Hepatocyte (in vitro differentiated cells): ENCODE measurements around the gene ZBTB4. TPM values are rescaled to one million over a fixed set of nuclear protein-coding genes. Genes with fewer than 3 reads are reported as not detected.

Source experiments
- DNase-seq: peaks from one replicate; pipeline ENCODE4 v3.0.0-alpha.2; 2016; ENCODE audit warnings: low spot score
- H2AFZ ChIP-seq: fragments of 200-600 bp; sonication (generic); 2 replicates; pipeline ENCODE4 v1.6.0; 2016; ENCODE audit warnings: antibody characterized with exemption, mild to moderate bottlenecking
- H3K27ac ChIP-seq: fragments of 200-600 bp; sonication (generic); 2 replicates; pipeline ENCODE4 v1.5.1; 2016; ENCODE audit warnings: mild to moderate bottlenecking
- H3K27me3 ChIP-seq: fragments of 200-600 bp; sonication (generic); 2 replicates; pipeline ENCODE4 v1.6.1; 2016
- H3K36me3 ChIP-seq: fragments of 200-600 bp; sonication (generic); replicated peaks from 2 replicates; pipeline ENCODE4 v1.5.1; 2016; ENCODE audit warnings: low read depth; ENCODE audit not compliant: insufficient read depth
- H3K4me1 ChIP-seq: fragments of 200-600 bp; sonication (generic); 2 replicates; pipeline ENCODE4 v1.5.1; 2016; ENCODE audit warnings: mild to moderate bottlenecking, moderate library complexity; ENCODE audit not compliant: insufficient read depth
- H3K4me2 ChIP-seq: fragments of 200-600 bp; sonication (generic); 2 replicates; pipeline ENCODE4 v1.6.0; 2016
- H3K4me3 ChIP-seq: fragments of 200-600 bp; sonication (generic); 2 replicates; pipeline ENCODE4 v1.5.1; 2016; ENCODE audit warnings: mild to moderate bottlenecking
- H3K79me2 ChIP-seq: fragments of 200-600 bp; sonication (generic); 2 replicates; pipeline ENCODE4 v1.6.0; 2017; ENCODE audit warnings: mild to moderate bottlenecking
- H3K9me2 ChIP-seq: fragments of 200-600 bp; sonication (generic); replicated peaks from 2 replicates; pipeline ENCODE4 v1.6.0; 2017; ENCODE audit warnings: mild to moderate bottlenecking; ENCODE audit not compliant: insufficient read depth
- H3K9me3 ChIP-seq: fragments of 200-600 bp; sonication (generic); 2 replicates; pipeline ENCODE4 v1.5.1; 2016; ENCODE audit warnings: low read depth, mild to moderate bottlenecking
- H4K20me1 ChIP-seq: fragments of 200-600 bp; sonication (generic); 2 replicates; pipeline ENCODE4 v1.6.0; 2016; ENCODE audit warnings: mild to moderate bottlenecking; ENCODE audit not compliant: insufficient read depth, poor library complexity, severe bottlenecking
- CTCF ChIP-seq: fragments of 200-600 bp; sonication (generic); IDR thresholded peaks from 2 replicates; pipeline ENCODE4 v1.5.1; 2016; ENCODE audit warnings: antibody characterized with exemption, mild to moderate bottlenecking; ENCODE audit not compliant: poor library complexity
- EZH2 ChIP-seq: fragments of 200-600 bp; sonication (generic); IDR thresholded peaks from 2 replicates; pipeline ENCODE4 v1.6.1; 2016; ENCODE audit warnings: antibody characterized with exemption, mild to moderate bottlenecking, borderline replicate concordance
- EZH2phosphoT487 ChIP-seq: fragments of 200-600 bp; sonication (generic); IDR thresholded peaks from one replicate; pipeline ENCODE4 v1.6.1; 2018; ENCODE audit warnings: antibody characterized with exemption, mild to moderate bottlenecking, low read depth, moderate library complexity; ENCODE audit not compliant: unreplicated experiment, severe bottlenecking
- WGBS: methylation state at CpG from one replicate; pipeline ENCODE4 v1.1.6; 2016; ENCODE audit warnings: low lambda C conversion rate; ENCODE audit errors: missing lambda C conversion rate; 5-methylcytosine and 5-hydroxymethylcytosine counted together
- polyA plus RNA-seq: library from polyadenylated mRNA; unstranded; fragments of >200 nt; fragmentation: Nextera tagmentation; extraction: Ambion mirVana; gene quantifications from 2 replicates; pipeline ENCODE4 v1.2.1, GENCODE V29; 2016
- total RNA-seq: library from RNA; depleted of rRNA; stranded (reverse); fragments of >200 nt; gene quantifications from 2 replicates; pipeline ENCODE4 v1.2.3, GENCODE V29; 2014

Gene ZBTB4
- total and polyA plus RNA-seq, 2 experiments from 2014 or later, result 20.8 to 27.1 TPM

- H3K27ac ChIP-seq, result no peak within 1 kb of the TSS
- no peak for TF ChIP-seq CTCF
- no peak for TF ChIP-seq EZH2
- TF ChIP-seq EZH2phosphoT487, result no peak
- no peak within 1 kb of the TSS for H3K4me2 ChIP-seq
- no peaks in the 10 kb centered on the region for H3K9me2 ChIP-seq
- no peaks in the 10 kb centered on the region for H3K9me3 ChIP-seq
- WGBS, result 86% methylated on average over 17 of the region's 17 CpGs
- H2AFZ ChIP-seq, result no peak within 1 kb of the TSS
- no peak within 1 kb of the TSS for H3K4me3 ChIP-seq
- no peak for DNase-seq
- H3K79me2 ChIP-seq, result no peaks in the 10 kb centered on the region
- H3K27me3 ChIP-seq, result no peaks in the 10 kb centered on the region
- H3K4me1 ChIP-seq, result no peaks in the 10 kb centered on the region
- no peaks in the 10 kb centered on the region for H3K36me3 ChIP-seq
- no peaks in the 10 kb centered on the region for H4K20me1 ChIP-seq
Observed at GRCh38 chr17:7419819-7420610, 59.4 kb downstream of the ZBTB4 start, which contains the start of gene SPEM1. Gene SPEM1 (plus strand): TSS chr17:7420324. CDS start chr17:7420385, 61 bp downstream.

- H3K4me2 ChIP-seq, result no peak overlapping the region
- no peak overlapping the region for H3K27ac ChIP-seq
- H4K20me1 ChIP-seq, result no peaks in the 10 kb centered on the region
- no peaks in the 10 kb centered on the region for H3K9me2 ChIP-seq
- H3K36me3 ChIP-seq, result no peaks in the 10 kb centered on the region
- DNase-seq, result no peak
- 81% methylated on average over 17 of the region's 18 CpGs for WGBS
- no peaks in the 10 kb centered on the region for H3K9me3 ChIP-seq
- H3K27me3 ChIP-seq, result no peaks in the 10 kb centered on the region
- H2AFZ ChIP-seq, result no peak overlapping the region
- no peak overlapping the region for H3K4me3 ChIP-seq
- no peak for TF ChIP-seq EZH2
- TF ChIP-seq EZH2phosphoT487, result no peak
- no peak for TF ChIP-seq CTCF
- no peaks in the 10 kb centered on the region for H3K79me2 ChIP-seq
- H3K4me1 ChIP-seq, result no peaks in the 10 kb centered on the region
Observed at GRCh38 chr17:7418472-7419152, 60.8 kb downstream of the ZBTB4 start.

DNA sequence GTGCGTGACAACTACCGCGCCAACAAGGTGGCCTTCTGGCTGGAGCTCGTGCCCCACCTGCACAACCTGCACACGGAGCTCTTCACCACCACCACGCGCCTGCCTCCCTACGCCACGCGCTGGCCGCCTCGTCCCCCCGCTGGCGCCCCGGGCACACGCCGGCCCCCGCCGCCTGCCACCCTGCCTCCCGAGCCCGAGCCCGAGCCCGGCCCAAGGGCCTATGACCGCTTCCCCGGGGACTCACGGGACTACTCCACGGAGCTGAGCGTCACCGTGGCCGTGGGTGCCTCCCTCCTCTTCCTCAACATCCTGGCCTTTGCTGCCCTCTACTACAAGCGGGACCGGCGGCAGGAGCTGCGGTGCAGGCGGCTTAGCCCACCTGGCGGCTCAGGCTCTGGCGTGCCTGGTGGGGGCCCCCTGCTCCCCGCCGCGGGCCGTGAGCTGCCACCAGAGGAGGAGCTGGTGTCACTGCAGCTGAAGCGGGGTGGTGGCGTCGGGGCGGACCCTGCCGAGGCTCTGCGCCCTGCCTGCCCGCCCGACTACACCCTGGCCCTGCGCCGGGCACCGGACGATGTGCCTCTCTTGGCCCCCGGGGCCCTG, 62.3 kb downstream of the ZBTB4 start:
- no peaks in the 10 kb centered on the region for H3K36me3 ChIP-seq
- H3K27ac ChIP-seq, result no peak overlapping the region
- H3K9me3 ChIP-seq, result no peaks in the 10 kb centered on the region
- WGBS, result over 99% methylated on average over 19 of the region's 54 CpGs
- no peak overlapping the region for H2AFZ ChIP-seq
- no peak for DNase-seq
- no peaks in the 10 kb centered on the region for H3K79me2 ChIP-seq
- H4K20me1 ChIP-seq, result no peaks in the 10 kb centered on the region
- no peaks in the 10 kb centered on the region for H3K4me1 ChIP-seq
- TF ChIP-seq CTCF (no peak), EZH2phosphoT487 (no peak), EZH2 (no peak)
- no peak overlapping the region for H3K4me2 ChIP-seq
- no peaks in the 10 kb centered on the region for H3K9me2 ChIP-seq
- no peak overlapping the region for H3K4me3 ChIP-seq
- H3K27me3 ChIP-seq, result no peaks in the 10 kb centered on the region
